ENCODE data around the gene CALM1. TPM values are rescaled to one million over a fixed set of nuclear protein-coding genes. Genes with fewer than 3 reads are reported as not detected.
A peak's percentile ranks its signal among the peaks of the same experiment; 100 is the strongest.

The CALM1 gene
- total RNA-seq, 1 donor from 2014 or later = 153 TPM

GRCh38 chr14:90440021-90440451 is 43.2 kb downstream of the CALM1 start:
- ATAC-seq = no peak
- no peak for DNase-seq (ENCODE audit: low spot score)

DNA sequence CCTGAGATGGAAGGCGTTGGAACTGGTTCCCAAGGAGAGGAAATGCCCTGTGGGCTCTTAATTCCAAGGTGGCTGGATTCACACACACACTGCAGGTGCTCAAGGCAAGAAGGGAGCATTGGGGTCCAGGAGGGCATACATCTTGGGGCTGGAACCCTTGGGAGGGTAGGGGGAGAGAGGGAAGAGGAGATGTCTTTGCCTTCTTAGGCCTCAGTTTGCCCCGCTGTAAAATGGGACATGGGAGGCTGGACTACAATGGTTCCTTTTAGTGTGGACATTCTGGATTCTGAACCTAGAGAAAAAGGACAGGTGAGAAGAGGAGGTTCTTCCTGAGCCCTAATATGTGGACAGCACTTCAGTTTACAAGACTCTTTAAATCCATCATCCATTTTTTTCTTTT is 43.8 kb downstream of the CALM1 start:
- DNase-seq (ENCODE audit: low spot score) (no peak), ATAC-seq (no peak)

- DNase-seq (ENCODE audit: low spot score) (no peak), ATAC-seq (no peak)
Observed at GRCh38 chr14:90442388-90442787, 45.6 kb downstream of the CALM1 start.

DNA sequence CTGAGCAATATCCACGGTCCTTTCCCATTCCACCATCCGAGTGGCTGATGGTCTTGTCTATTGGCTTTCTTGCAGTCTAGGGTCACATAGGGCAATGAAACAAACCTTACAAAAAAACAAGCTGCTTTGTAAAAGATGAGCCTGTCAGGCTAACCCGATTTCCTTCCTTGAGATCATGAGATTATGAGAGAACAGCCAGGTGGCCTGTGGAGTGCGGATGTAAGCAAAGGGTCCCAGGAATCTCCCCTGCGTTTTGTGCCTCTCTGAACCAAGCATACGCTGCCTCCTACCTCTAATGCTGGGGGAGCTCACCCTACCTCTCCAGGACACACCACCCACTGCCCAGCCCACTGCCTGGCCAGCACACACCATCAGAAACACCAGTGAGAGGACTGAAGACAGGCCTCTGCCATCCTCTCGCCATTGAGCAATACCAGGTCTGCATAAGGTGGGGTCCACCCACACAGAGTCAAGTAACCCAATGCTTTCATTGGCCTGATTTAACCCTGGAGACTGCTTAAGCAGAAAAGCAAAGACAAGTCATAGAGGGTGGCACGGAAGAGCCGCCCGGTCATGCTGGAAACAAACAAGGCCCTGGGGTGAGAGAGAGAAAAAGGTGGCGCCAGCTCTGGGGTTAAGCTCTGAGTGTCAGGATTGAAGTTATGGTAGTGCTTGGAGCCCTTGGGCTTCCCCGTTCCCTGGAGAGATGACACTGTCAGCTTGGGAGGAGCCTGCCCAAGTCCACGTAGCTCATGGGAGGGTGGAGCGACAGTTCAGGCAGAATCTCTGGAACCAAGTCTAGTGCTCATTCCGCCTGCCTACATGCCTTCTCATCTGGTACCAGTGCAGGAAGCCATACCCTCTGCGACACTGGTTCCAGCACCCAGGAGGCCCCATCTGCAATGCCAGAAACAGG is 46.6 kb downstream of the CALM1 start:
- DNase-seq (ENCODE audit: low spot score) (no peak), ATAC-seq (no peak)

DNA sequence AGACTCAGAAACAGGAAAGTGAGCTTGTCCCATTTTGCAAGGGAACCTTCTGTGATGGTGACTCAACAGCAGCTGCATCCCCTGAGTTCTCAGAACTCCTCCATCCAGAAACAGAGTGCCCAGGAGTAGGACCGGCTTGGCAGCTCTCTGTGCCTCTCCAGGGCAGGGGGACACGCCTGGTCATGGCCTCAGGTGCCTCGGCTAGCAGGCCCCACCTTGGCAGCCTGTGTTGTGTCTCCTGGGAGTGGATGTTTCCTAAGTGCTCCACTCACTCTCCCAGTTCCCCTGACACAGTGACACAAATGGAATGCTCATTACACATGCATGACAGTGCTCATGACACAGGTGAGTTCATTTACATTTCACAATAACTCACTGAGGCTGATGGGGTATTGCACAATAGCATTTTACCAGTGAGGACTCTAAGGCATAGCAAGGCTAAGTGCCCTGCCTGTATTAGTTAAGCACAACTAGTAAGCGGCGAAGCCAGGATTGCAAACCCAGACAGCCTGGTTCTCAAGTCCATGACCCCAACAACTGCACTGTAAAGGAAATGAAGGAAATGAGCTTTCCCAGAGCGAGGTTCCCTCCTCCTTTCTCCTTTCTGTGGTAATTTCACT is 47.4 kb downstream of the CALM1 start:
- DNase-seq (ENCODE audit: low spot score) (no peak), ATAC-seq (peak; percentile 71)

DNA sequence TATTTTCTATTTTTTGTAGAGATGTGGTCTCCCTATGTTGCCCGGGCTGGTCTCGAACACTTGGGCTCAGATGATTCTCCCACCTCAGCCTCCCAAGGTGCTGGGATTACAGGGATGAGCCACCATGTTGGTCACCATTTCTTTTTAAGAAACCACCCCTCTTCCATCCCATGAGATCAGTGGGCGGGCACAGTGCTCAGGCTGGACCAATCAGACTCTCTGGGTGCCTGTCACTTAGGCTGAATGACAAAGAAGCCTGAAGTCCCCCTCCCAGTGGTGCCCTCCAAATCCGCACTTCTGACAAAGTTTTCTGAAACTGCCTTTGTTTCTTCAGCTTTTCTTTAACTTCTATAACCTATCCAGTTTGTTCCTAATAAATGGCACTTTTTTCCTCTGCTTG is 48.2 kb downstream of the CALM1 start:
- no peak for ATAC-seq
- DNase-seq (ENCODE audit: low spot score) = no peak

DNA sequence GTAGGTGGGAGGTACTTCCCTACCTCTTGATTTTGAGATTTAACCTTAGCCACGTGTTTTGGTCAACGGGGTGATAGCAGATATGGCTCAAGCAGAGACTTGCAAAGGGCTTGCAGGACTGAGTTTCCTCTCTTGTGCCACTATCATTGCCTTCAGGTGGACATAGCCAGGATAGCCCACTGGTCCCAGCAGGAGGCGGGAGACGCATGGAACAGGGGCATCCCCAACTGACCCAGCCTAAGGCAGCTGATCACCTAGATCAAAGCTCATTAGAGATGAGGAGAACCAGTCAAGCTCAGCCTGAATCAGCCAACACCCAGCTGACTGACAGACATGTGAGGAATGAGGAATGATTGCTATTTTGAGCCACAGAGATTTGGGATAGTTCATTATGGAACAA is 49.6 kb downstream of the CALM1 start:
- ATAC-seq (no peak), DNase-seq (ENCODE audit: low spot score) (no peak)

DNA sequence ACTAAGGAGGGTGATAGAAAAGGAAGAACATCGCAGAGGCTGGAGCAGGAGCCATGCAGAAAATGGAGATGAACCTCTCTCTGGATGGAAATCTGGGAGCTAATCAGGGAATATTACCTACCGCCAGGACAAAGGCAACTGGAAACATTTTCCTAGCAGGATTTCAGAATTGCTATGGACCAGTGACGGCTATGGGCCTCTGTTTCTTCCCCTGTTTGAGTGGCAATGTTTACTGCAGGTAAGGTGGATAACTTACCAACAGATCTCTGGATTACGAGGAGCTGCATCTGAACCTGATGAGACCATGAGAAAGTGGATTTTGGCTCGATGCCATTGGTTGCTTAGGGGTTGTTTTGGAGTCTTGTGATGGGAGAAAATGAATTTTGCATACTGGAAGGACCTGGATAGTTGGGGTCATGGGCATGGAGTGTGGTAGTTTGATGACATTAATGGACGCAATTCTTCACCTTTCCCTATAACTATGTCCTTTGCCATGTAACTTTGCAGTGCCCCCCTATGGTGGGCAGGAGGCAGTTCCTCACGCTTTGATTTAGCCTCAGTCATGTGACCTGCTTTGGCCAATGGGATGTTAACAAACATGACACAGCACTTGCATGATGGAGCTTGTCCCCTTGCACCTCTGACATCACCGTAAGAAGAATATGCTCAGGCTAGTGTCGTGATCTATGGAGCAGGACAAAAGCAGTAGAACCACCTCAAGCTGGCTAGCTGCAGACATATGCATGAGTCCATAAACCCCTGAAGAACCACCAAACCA is 51.1 kb downstream of the CALM1 start:
- ATAC-seq (no peak), DNase-seq (ENCODE audit: low spot score) (no peak)

DNA sequence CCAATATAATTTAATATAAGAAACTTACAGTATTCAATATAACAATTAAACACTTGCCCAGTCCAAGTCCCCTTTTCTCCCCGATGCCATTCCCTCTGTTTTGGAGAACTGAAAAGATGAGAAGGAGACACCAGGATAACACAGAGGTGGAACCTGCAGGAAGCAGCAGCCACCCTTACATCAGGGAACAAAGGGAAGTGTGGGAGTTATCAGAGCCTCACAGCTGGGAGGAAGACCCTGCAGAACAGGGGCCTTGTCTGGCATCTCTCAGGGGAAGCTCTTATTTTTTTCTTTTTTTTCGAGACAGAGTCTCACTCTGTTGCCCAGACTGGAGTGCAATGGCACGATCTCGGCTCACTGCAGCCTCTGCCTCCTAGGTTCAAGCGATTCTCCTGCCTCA is 52.6 kb downstream of the CALM1 start:
- ATAC-seq = no peak
- DNase-seq (ENCODE audit: low spot score) = no peak

DNA sequence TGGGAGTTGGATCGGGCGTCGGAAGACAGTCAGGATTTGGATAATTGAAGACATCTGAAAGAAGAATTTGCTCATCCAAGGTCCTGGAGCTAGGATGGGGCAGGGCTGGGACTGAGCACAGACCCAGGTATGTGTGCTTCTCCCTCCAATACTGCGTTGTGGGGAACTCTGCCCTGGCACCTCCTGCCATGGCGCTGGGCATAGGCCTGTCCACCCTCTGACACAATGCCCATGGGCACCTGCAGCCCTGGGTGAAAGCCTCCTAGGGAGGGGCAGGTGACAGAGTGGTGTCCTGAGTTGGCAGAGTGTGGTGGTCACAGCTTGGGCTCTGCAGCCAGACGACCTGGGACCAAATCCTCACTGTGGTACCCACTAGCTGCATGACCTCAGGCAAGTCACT is 53.3 kb downstream of the CALM1 start:
- no peak for ATAC-seq
- no peak for DNase-seq (ENCODE audit: low spot score)

DNA sequence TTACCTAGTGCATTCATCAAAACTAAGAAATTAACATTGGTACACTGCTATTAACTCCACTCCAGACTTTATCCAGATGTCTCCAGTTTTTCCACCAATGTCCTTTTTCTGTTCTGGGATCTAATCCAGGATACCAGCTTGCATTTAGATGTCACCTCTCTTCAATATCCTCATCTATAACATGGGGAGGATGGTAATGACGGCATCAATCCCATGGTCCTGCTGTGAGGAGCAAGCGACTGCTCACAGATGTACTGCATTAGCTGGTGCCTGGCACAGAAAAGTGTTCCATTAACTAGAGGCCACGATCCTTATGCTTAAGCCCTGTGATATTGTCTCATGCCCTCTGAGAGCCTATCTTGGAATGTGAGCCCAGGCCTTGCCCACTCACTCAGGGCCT is 53.8 kb downstream of the CALM1 start:
- DNase-seq (ENCODE audit: low spot score) = no peak
- ATAC-seq = no peak

- DNase-seq (ENCODE audit: low spot score) (no peak), ATAC-seq (no peak)
Observed at GRCh38 chr14:90451443-90451842, 54.6 kb downstream of the CALM1 start.

- ATAC-seq = no peak
- no peak for DNase-seq (ENCODE audit: low spot score)
Observed at GRCh38 chr14:90451961-90452360, 55.1 kb downstream of the CALM1 start.

DNA sequence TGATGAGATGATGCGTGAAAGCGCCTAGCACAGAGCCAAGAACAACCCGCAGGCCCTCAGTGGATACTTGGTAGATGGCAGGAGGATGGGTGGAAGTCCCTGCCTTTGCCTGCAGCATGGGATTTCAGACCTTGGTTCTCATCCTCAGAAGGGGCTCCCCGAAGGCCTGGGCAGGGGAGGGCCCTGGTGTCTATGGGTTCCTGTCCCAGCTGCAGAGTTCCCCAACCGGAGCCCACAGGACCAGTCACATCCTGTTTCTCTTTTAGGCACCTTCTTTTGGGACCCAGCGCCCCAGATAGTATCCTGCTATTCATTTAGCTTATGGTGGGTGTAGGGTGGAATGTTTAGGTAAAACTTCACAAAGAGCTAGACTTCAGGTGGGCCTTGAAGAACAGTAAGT is 55.5 kb downstream of the CALM1 start:
- DNase-seq (ENCODE audit: low spot score) = no peak
- no peak for ATAC-seq

DNA sequence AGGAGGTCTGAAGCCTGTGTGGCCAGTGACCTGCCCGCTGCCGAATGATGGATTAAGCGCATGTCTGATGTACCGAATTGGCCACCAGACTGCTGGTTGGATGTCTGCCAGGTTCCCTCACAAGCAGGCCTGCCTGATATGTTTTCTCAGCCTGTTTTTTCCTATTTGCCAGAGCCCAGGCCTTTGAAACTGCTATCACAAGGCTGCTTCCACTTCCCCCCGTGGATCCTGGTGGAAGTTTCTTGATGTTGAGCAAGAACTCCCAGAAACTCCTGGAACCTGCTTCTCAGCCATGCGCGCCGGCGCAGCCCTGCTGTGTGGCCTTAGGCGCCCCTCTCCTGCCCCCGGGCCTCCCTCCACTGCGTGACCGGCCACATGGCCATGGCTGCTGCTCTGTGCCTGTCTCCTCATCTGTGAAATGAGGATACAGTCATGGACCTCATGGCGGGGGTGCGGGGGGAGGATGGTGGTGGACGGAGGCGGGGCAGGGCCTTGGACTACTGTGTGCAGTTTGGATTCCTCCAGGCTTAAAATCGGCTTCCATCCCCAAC is 56.6 kb downstream of the CALM1 start:
- ATAC-seq = peak; percentile 48
- DNase-seq (ENCODE audit: low spot score) = peak; percentile 55

DNA sequence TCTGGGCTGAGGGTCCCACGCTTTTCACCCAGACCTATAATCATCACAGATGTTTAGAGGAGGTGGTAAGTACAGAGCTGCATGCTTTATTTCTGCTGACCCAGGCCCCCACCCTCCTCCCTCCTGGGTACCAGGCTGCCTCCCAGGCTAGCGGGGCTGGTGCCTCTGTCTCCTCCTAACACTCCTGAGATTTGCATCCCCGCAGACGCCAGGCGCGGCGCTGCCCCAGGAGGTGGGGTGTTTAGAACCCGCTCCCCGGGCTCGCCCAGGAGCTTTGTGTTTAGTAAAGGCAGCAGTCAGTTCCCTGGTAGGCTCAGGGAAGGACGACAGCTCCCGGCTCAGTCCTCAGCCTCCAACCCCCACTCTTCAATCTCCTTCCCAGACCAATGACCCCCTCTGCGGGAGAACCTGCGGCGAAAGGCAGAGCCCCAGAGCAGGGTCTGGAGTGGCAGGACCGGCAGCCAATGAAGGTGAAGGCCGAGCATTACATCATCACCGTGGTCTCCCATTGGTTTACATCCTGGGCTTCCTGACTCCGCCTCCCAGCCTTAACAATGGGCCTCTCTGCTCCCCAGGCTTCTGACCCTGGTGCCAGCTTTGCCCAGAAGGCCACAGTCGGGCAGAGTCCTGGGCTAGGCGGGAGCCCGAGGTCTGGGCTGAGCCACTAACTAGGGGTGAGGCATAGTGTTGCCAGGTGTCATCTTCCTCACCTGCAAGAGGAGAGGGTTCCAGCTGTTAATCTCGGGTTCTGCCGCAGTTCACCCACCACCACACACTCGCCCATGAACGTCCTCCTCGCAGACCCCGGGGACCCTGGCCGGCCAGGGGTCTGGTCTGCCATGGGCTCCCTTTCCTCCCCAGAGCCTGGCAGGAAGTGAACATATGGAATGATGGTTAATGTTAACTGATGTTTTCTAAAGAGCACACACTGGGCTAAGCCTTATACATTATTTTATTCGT is 57.5 kb downstream of the CALM1 start:
- peak; percentile 68 for DNase-seq (ENCODE audit: low spot score)
- ATAC-seq = peak; percentile 73

DNA sequence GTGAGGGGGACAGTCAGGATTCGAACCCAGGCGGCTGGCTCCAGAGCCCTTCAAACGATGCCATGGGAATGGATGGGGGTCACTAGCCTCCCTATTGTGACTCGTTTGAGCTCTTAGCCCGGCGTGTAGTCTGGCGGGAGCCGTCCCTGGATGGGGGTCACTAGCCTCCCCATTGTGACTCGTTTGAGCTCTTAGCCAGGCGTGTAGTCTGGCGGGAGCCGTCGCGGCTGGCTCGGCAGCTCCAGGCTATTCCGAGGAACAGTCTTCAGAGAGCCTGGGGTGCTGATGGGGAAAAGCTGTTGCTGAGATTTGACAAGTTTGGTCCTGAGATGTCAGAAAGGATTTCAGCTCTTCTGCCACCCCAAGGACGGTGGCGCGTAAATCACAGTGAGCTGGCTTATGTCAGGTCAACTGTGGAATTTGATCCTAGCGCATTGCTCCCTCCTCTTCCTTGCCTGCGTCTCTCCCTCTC is 58.3 kb downstream of the CALM1 start:
- DNase-seq (ENCODE audit: low spot score) (no peak), ATAC-seq (no peak)

DNA sequence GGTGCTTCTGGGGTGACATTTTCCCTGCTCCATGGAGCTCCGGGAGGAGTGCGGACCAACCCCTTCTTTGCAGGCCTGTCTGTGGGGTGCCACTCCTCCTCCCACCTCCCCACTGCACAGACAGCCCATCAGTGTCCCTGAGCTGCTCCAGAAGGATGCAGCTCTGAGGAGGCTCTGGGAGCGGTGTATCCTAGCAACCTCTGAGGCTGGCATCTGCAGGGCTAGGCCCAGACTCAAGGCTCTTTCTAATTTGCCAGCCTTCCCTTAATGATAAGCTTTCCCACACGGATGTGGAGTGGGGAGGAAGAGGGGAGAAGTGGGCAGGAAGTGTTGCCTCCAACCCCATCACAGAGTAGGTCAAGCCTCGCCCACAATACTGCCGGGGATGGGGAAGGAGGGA is 59.7 kb downstream of the CALM1 start:
- ATAC-seq (no peak), DNase-seq (ENCODE audit: low spot score) (no peak)

- no peak for ATAC-seq
Observed at GRCh38 chr14:90457186-90457585, 60.4 kb downstream of the CALM1 start.

More at GRCh38 chr14:90457186-90457585, 60.4 kb downstream of the CALM1 start:
- DNase-seq (ENCODE audit: low spot score) = no peak
